Measurements from ENCODE around the gene ZFAND3. TPM values are rescaled to one million over a fixed set of nuclear protein-coding genes. Genes with fewer than 3 reads are reported as not detected.

The ZFAND3 gene
- total RNA-seq, 1 experiment from 2014 or later: 64.0 TPM

DNA sequence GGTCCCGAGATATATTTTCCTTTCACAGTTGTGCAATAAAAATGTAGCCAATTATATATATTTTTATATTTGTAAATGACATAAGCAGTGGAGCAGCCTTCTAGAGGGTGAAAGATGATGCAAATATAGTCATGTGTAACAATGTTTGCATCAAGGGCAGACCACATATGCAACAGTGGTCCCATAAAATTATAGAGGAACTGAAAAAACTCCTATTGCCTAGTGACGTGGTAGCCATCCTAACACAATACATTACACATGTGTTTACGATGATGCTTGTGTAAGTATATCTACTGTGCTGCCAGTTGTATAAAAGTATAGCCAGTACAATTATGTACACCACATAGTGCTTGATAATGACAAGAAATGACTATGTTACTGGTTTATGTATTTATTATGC, 162.8 kb downstream of the ZFAND3 start:
- ChIA-PET CTCF (no interaction called here), POLR2A (ENCODE audit: low non-redundant PET) (interaction anchor here (0.6 kb wide), 1 partner anchor 39 kb away, joined by 3 read pairs; no protein-coding TSS in a partner anchor)
- Histone ChIP-seq H3K36me3 (ENCODE audit: insufficient read depth, low read length, poor library complexity, severe bottlenecking) (no peaks in the 10 kb centered on the region), H3K9me3 (ENCODE audit: low read depth, low read length, poor library complexity, severe bottlenecking) (no peaks in the 10 kb centered on the region), H3K4me1 (ENCODE audit: insufficient read depth, low read length, poor library complexity, severe bottlenecking) (peaks cover 47% of the 10 kb centered on the region), H3K27me3 (replicated peaks; ENCODE audit: insufficient read depth, low read depth, low read length, poor library complexity) (no peaks in the 10 kb centered on the region), H3K27ac (ENCODE audit: low read depth, low read length, poor library complexity, severe bottlenecking) (no peak overlapping the region), H3K4me3 (ENCODE audit: low read depth, low read length, poor library complexity, severe bottlenecking) (no peak overlapping the region)
- BruUV-seq (replicated peaks): no TSS peak
- intact Hi-C loops (cut with micrococcal nuclease; ENCODE audit: unreplicated experiment): no loop called here
- TF ChIP-seq EZH2 (IDR thresholded peaks at IDR 0.05; ENCODE audit: borderline replicate concordance, low read depth, low read length, poor library complexity, severe bottlenecking): no peak
- TF ChIP-seq, protein P1, sequence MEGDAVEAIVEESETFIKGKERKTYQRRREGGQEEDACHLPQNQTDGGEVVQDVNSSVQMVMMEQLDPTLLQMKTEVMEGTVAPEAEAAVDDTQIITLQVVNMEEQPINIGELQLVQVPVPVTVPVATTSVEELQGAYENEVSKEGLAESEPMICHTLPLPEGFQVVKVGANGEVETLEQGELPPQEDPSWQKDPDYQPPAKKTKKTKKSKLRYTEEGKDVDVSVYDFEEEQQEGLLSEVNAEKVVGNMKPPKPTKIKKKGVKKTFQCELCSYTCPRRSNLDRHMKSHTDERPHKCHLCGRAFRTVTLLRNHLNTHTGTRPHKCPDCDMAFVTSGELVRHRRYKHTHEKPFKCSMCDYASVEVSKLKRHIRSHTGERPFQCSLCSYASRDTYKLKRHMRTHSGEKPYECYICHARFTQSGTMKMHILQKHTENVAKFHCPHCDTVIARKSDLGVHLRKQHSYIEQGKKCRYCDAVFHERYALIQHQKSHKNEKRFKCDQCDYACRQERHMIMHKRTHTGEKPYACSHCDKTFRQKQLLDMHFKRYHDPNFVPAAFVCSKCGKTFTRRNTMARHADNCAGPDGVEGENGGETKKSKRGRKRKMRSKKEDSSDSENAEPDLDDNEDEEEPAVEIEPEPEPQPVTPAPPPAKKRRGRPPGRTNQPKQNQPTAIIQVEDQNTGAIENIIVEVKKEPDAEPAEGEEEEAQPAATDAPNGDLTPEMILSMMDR (conservative IDR thresholded peaks at IDR 0.05; ENCODE audit: low read depth, low read length): no peak
- no peak for DNase-seq (ENCODE audit: low spot score)

DNA sequence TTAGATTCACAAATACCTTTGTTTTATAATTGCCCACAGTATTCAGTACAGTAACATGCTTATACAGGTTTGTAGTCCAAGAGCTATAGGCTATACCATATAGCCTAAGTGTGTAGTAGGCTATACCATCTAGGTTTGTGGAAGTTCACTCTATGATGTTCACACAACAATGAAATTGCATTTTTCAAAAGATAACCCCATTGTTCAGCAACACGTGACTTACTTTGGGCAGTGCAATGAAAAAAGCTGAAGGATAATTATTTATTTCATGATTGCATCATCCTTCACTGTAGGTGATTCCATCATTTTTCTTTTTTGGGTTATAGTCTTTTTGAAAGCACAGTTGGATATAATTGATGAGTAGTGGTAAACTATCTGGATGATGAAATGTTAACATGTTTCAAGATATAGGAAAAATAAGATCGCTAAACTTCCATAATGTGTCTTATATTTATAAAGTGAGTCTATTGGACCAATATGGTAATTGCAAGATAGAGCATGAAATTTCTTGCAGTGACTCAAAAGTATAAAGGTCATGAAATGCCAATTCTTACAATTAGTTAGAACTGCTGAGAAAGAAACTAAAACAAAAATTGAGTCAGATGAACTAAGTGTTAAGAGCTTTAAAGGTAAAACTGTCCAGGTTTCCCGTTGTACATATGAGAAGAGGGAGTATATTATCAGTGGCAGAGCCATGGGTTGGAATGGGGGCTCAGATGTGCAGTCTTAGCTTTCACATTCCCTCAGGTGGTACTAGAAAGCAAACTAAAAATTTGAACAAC, 164.4 kb downstream of the ZFAND3 start:
- Histone ChIP-seq H3K4me3 (ENCODE audit: low read depth, low read length, poor library complexity, severe bottlenecking) (no peak overlapping the region), H3K27me3 (replicated peaks; ENCODE audit: insufficient read depth, low read depth, low read length, poor library complexity) (no peaks in the 10 kb centered on the region), H3K4me1 (ENCODE audit: insufficient read depth, low read length, poor library complexity, severe bottlenecking) (peaks cover 38% of the 10 kb centered on the region), H3K27ac (ENCODE audit: low read depth, low read length, poor library complexity, severe bottlenecking) (no peak overlapping the region), H3K36me3 (ENCODE audit: insufficient read depth, low read length, poor library complexity, severe bottlenecking) (no peaks in the 10 kb centered on the region), H3K9me3 (ENCODE audit: low read depth, low read length, poor library complexity, severe bottlenecking) (no peaks in the 10 kb centered on the region)
- no peak for DNase-seq (ENCODE audit: low spot score)
- BruUV-seq (replicated peaks): no TSS peak
- CTCF ChIA-PET: no interaction called here
- POLR2A ChIA-PET (ENCODE audit: low non-redundant PET): no interaction called here
- intact Hi-C loops (cut with micrococcal nuclease; ENCODE audit: unreplicated experiment): no loop called here
- TF ChIP-seq, protein P1 (conservative IDR thresholded peaks at IDR 0.05; ENCODE audit: low read depth, low read length): no peak
- TF ChIP-seq EZH2 (IDR thresholded peaks at IDR 0.05; ENCODE audit: borderline replicate concordance, low read depth, low read length, poor library complexity, severe bottlenecking): no peak

DNA sequence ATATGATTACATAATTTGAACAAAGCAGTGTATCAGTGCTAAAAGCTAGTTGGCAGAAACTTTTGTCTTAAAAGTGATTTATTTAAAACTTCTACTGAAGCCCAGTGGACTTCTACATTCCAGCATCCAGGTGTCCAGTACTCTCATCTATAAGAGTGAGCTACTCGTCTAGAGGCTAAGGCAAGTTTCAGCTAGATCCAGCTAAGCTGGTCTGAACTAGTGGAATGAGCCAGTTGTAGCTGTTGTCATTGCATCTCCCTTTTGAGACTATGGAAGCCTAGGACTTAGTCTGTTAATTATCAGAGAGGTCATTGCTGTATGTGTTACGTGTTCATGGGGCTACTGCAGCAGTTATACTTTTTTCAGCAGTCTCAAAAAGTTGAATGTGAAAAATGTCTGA, 165.1 kb downstream of the ZFAND3 start:
- H3K9me3 ChIP-seq (ENCODE audit: low read depth, low read length, poor library complexity, severe bottlenecking): no peaks in the 10 kb centered on the region
- ChIA-PET POLR2A (ENCODE audit: low non-redundant PET) (no interaction called here), CTCF (no interaction called here)
- intact Hi-C loops (cut with micrococcal nuclease; ENCODE audit: unreplicated experiment): no loop called here
- no peak overlapping the region for H3K27ac ChIP-seq (ENCODE audit: low read depth, low read length, poor library complexity, severe bottlenecking)
- BruUV-seq (replicated peaks): no TSS peak
- H3K36me3 ChIP-seq (ENCODE audit: insufficient read depth, low read length, poor library complexity, severe bottlenecking): no peaks in the 10 kb centered on the region
- peaks cover 31% of the 10 kb centered on the region for H3K4me1 ChIP-seq (ENCODE audit: insufficient read depth, low read length, poor library complexity, severe bottlenecking)
- TF ChIP-seq EZH2 (IDR thresholded peaks at IDR 0.05; ENCODE audit: borderline replicate concordance, low read depth, low read length, poor library complexity, severe bottlenecking): no peak
- TF ChIP-seq, protein P1 (conservative IDR thresholded peaks at IDR 0.05; ENCODE audit: low read depth, low read length): no peak
- no peak overlapping the region for H3K4me3 ChIP-seq (ENCODE audit: low read depth, low read length, poor library complexity, severe bottlenecking)
- no peaks in the 10 kb centered on the region for H3K27me3 ChIP-seq (replicated peaks; ENCODE audit: insufficient read depth, low read depth, low read length, poor library complexity)
- DNase-seq (ENCODE audit: low spot score): no peak
